ENCODE data around the gene OSM. TPM values are rescaled to one million over a fixed set of nuclear protein-coding genes. Genes with fewer than 3 reads are reported as not detected.

OSM gene
- total and polyA plus RNA-seq, 4 donors: 0.39 to 1.9 (median 0.65) TPM

DNA sequence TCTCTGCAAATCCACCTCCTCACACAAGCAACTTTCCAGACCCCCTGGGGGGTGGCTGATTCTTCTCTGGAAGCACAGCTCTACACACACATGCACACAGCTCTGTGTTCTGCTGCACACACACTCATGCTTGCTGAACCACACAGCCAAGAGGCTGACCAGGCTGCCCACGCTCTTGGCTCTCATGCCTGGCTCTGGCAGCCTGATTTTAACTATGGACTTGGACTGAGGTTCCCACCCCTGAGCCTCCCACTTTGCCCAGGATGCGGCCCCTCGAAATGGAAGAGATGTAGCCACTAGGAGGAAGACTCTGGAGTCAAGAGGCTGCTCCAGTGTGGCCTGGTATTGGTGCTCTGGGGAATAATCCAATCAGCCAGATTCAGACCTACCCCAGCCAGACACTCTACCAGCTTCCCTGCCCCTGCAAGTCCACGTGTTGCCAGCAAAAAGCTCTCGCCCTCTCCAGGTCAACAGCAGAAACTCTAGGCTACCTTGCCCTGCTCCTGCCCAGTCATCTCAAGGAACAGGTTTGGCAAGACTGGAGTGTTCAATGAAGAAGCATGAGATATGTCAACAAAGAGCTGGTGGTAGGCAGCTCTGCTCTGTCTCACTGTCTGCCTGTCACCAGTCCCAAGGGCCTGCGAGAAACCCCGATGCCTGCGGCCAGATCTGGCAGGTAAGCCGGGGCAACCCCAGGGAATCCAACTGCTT lies 31.5 kb upstream of the OSM start:
- no peak overlapping the region for H3K4me3 ChIP-seq (ENCODE audit: low read depth, low read length)
- no peak overlapping the region for H3K27ac ChIP-seq (ENCODE audit: low read depth, low read length)
- no peaks in the 10 kb centered on the region for H3K27me3 ChIP-seq (ENCODE audit: control insufficient read depth, insufficient read depth, low read length)
- DNase-seq (ENCODE audit: low read depth in 4 of 6, low spot score in 6 of 6): no peak
- H3K4me1 ChIP-seq (ENCODE audit: control insufficient read depth, insufficient read depth, low read length): peaks cover 20% of the 10 kb centered on the region
- H3K9me3 ChIP-seq (ENCODE audit: control insufficient read depth, insufficient read depth, low read length): no peaks in the 10 kb centered on the region
- 91% methylated on average over 5 of the region's 9 CpGs for WGBS (ENCODE audit: insufficient coverage)
- H3K36me3 ChIP-seq (ENCODE audit: control insufficient read depth, insufficient read depth, low read length): peaks cover 90% of the 10 kb centered on the region

DNA sequence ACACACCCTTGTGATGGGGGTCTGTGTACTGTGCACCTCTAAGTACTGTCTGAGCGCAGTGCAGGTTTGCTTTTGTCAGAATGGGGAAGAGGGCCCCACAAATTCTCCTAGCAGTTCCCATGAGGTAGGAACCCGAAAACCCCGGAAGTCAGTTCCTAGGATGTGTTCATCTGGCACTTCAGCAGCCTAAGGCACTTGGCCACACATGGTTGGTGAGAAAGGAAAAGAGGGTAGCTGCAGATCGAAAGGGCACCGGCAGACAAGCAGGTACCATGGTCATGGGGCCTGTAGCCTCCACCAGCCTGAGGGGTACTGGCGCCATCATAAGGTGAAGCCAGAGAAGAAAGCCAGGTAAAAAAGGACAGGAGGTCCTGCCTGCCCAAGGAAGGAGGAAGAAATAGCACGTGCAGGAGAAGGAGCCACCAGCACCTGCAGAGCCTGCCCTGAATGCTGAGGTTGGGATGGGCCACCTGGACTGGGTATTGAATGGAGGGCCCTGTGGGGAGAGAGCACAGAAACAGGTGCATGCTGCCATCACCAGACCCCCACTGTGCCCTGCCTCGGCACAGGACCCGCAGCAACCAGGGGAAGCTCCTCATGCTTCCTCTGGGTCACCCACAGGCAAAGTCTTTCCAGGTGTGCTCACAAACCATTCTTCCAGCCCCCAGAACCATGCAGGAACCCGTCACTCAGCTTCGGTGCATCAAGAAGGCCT lies 30.8 kb upstream of the OSM start:
- DNase-seq (ENCODE audit: low read depth in 4 of 6, low spot score in 6 of 6): no peak
- Histone ChIP-seq H3K27ac (ENCODE audit: low read depth, low read length) (no peak overlapping the region), H3K4me1 (ENCODE audit: control insufficient read depth, insufficient read depth, low read length) (peaks cover 18% of the 10 kb centered on the region), H3K27me3 (ENCODE audit: control insufficient read depth, insufficient read depth, low read length) (no peaks in the 10 kb centered on the region), H3K9me3 (ENCODE audit: control insufficient read depth, insufficient read depth, low read length) (no peaks in the 10 kb centered on the region), H3K36me3 (ENCODE audit: control insufficient read depth, insufficient read depth, low read length) (peaks cover 91% of the 10 kb centered on the region), H3K4me3 (ENCODE audit: low read depth, low read length) (no peak overlapping the region)
- WGBS (ENCODE audit: insufficient coverage): 92% methylated on average over 9 of the region's 11 CpGs

DNA sequence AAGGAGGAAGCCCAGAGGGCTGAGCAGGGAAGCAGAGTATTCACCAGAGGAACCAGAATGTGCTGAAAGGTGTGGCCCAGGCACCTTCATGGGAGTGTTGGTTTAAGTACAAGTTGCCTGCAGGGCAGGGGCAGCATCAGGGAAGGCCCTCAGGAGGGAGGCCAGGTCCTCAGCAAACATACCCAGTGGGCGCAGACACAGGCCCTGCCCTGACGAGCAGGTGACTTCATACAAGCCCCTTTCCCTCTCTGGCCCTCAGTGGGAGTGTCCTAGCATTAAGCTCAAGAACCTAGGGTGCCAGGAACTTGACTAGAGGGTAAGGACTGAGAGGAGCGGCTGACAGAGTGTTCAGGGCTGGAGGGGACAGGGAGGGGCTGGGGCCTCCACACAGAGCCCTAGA lies 30.2 kb upstream of the OSM start:
- 86% methylated on average over 1 of the region's 3 CpGs for WGBS (ENCODE audit: insufficient coverage)

DNA sequence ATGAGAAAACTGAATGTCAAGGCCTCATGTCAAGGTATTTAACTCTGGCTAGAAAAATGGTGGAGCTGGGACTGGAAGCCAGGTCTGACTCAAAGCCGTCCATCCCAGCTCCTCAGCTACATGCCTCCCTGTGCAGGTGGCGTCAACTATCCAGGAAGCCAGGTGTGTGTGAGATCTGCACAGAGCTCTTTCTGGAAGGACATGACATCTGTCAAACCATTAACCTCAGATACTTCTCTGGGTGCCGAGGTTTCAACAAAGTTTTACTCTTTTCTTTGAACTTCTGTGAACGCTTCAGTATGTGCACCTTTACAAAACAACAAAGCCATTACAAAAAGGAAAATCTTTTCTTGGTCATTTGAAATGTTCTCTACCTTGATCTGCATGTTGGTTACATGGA lies 29.7 kb upstream of the OSM start:
- no peak overlapping the region for H3K27ac ChIP-seq (ENCODE audit: low read depth, low read length)
- no peak for DNase-seq (ENCODE audit: low read depth in 4 of 6, low spot score in 6 of 6)
- peaks cover 93% of the 10 kb centered on the region for H3K36me3 ChIP-seq (ENCODE audit: control insufficient read depth, insufficient read depth, low read length)
- no peak overlapping the region for H3K4me3 ChIP-seq (ENCODE audit: low read depth, low read length)
- H3K4me1 ChIP-seq (ENCODE audit: control insufficient read depth, insufficient read depth, low read length): peaks cover 15% of the 10 kb centered on the region
- H3K9me3 ChIP-seq (ENCODE audit: control insufficient read depth, insufficient read depth, low read length): no peaks in the 10 kb centered on the region
- WGBS (ENCODE audit: insufficient coverage): 89% methylated on average over 3 of the region's 4 CpGs
- H3K27me3 ChIP-seq (ENCODE audit: control insufficient read depth, insufficient read depth, low read length): no peaks in the 10 kb centered on the region

More for the DNA sequence above, 30.2 kb upstream of the OSM start:
- peaks cover 91% of the 10 kb centered on the region for H3K36me3 ChIP-seq (ENCODE audit: control insufficient read depth, insufficient read depth, low read length)
- DNase-seq (ENCODE audit: low read depth in 4 of 6, low spot score in 6 of 6): no peak
- peaks cover 15% of the 10 kb centered on the region for H3K4me1 ChIP-seq (ENCODE audit: control insufficient read depth, insufficient read depth, low read length)
- H3K27ac ChIP-seq (ENCODE audit: low read depth, low read length): no peak overlapping the region
- no peaks in the 10 kb centered on the region for H3K9me3 ChIP-seq (ENCODE audit: control insufficient read depth, insufficient read depth, low read length)
- H3K27me3 ChIP-seq (ENCODE audit: control insufficient read depth, insufficient read depth, low read length): no peaks in the 10 kb centered on the region
- H3K4me3 ChIP-seq (ENCODE audit: low read depth, low read length): no peak overlapping the region

DNA sequence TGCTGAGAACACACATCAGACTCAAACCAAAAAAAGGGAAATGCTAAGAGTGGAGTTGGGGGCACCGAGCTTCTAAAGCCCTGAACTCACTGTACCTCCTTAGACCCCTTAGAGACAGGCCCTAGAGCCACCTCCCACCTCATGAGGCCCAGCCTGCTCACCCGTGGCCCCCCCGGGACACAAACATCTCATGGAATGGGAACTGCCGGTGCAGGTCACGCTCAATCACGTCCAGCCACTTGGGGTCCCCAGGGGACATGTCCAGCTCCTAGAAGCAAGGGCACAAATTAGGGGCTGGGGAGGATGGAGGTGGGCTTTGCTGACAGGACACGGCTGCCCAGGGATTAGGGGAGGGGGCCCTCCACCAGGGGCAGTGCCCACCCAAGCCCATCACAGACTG lies 28.9 kb upstream of the OSM start:
- DNase-seq (ENCODE audit: low read depth in 4 of 6, low spot score in 6 of 6): no peak
- Histone ChIP-seq H3K36me3 (ENCODE audit: control insufficient read depth, insufficient read depth, low read length) (peaks cover 93% of the 10 kb centered on the region), H3K9me3 (ENCODE audit: control insufficient read depth, insufficient read depth, low read length) (no peaks in the 10 kb centered on the region), H3K27ac (ENCODE audit: low read depth, low read length) (no peak overlapping the region), H3K4me3 (ENCODE audit: low read depth, low read length) (no peak overlapping the region), H3K27me3 (ENCODE audit: control insufficient read depth, insufficient read depth, low read length) (no peaks in the 10 kb centered on the region), H3K4me1 (ENCODE audit: control insufficient read depth, insufficient read depth, low read length) (peaks cover 19% of the 10 kb centered on the region)
- WGBS (ENCODE audit: insufficient coverage): 67% methylated on average over 7 of the region's 7 CpGs

DNA sequence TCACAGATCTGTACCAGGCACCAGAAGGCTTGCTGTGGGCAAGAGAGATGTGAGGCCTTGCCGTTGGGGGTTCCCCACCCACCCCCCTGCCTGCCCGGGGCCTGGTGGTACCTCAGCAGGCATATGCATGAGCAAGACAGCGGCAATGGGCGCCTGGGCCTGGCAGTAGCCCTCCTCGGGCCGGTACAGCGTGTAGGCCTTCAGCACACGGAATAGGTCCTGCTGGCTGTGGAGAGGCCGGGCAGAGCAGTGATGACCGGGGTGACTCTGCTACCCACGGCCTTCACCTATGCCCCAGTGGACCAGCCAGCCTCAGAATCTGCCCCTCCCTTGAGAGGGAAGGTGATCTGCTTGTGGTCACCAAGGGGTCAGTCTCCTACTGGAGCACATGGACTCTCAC lies 28.2 kb upstream of the OSM start:
- Histone ChIP-seq H3K4me3 (ENCODE audit: low read depth, low read length) (no peak overlapping the region), H3K36me3 (ENCODE audit: control insufficient read depth, insufficient read depth, low read length) (peaks cover 86% of the 10 kb centered on the region), H3K27ac (ENCODE audit: low read depth, low read length) (no peak overlapping the region), H3K9me3 (ENCODE audit: control insufficient read depth, insufficient read depth, low read length) (no peaks in the 10 kb centered on the region), H3K27me3 (ENCODE audit: control insufficient read depth, insufficient read depth, low read length) (no peaks in the 10 kb centered on the region), H3K4me1 (ENCODE audit: control insufficient read depth, insufficient read depth, low read length) (peaks cover 26% of the 10 kb centered on the region)
- WGBS (ENCODE audit: insufficient coverage): 94% methylated on average over 9 of the region's 11 CpGs
- DNase-seq (ENCODE audit: low read depth in 4 of 6, low spot score in 6 of 6): no peak

DNA sequence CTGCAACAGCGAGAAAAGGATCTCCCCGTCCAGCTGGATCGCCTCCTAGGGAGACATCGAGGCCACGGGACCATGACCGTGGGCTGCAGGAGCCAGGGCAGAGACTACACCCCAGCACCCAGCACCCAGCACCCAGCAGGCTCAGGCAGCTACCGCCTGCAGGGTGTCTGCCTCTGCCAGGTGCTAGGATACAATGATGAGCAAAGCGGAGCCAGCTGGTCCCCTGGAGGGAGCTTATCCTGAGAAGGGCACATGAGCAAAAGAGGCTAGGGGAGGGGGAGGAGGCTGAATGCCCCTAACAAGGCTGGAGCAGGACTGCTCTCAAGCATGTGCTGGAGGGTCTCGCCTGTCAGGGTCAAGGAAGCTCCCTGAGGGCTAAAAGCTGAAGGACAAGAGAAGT lies 27.4 kb upstream of the OSM start:
- Histone ChIP-seq H3K27me3 (ENCODE audit: control insufficient read depth, insufficient read depth, low read length) (no peaks in the 10 kb centered on the region), H3K36me3 (ENCODE audit: control insufficient read depth, insufficient read depth, low read length) (peaks cover 79% of the 10 kb centered on the region), H3K9me3 (ENCODE audit: control insufficient read depth, insufficient read depth, low read length) (no peaks in the 10 kb centered on the region), H3K27ac (ENCODE audit: low read depth, low read length) (no peak overlapping the region), H3K4me3 (ENCODE audit: low read depth, low read length) (no peak overlapping the region), H3K4me1 (ENCODE audit: control insufficient read depth, insufficient read depth, low read length) (peaks cover 30% of the 10 kb centered on the region)
- DNase-seq (ENCODE audit: low read depth in 4 of 6, low spot score in 6 of 6): no peak
- WGBS (ENCODE audit: insufficient coverage): 90% methylated on average over 8 of the region's 9 CpGs

DNA sequence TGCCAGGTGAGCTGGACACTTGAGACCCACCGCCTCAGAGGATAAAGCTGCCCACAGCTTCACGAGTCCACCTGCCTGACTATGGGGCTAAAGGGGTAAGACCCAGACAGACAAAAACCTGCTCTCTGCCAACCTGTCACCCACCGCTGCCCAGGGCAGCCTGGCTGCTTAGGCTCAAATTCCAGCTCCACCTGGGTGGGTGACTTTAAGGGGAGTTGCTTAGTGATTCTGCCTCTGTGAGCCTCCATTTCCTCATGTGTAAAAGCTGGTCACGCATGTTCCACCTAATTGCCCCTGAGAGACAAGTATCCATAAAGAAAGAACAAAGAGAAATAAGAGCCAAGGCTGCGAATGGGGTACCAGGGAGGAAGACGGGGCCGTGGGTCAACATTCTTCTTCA lies 26.4 kb upstream of the OSM start:
- DNase-seq (ENCODE audit: low read depth in 4 of 6, low spot score in 6 of 6): no peak
- Histone ChIP-seq H3K4me1 (ENCODE audit: control insufficient read depth, insufficient read depth, low read length) (peaks cover 41% of the 10 kb centered on the region), H3K27me3 (ENCODE audit: control insufficient read depth, insufficient read depth, low read length) (no peaks in the 10 kb centered on the region), H3K4me3 (ENCODE audit: low read depth, low read length) (no peak overlapping the region), H3K27ac (ENCODE audit: low read depth, low read length) (no peak overlapping the region), H3K36me3 (ENCODE audit: control insufficient read depth, insufficient read depth, low read length) (peaks cover 69% of the 10 kb centered on the region), H3K9me3 (ENCODE audit: control insufficient read depth, insufficient read depth, low read length) (no peaks in the 10 kb centered on the region)
- WGBS (ENCODE audit: insufficient coverage): 95% methylated on average over 7 of the region's 7 CpGs

DNA sequence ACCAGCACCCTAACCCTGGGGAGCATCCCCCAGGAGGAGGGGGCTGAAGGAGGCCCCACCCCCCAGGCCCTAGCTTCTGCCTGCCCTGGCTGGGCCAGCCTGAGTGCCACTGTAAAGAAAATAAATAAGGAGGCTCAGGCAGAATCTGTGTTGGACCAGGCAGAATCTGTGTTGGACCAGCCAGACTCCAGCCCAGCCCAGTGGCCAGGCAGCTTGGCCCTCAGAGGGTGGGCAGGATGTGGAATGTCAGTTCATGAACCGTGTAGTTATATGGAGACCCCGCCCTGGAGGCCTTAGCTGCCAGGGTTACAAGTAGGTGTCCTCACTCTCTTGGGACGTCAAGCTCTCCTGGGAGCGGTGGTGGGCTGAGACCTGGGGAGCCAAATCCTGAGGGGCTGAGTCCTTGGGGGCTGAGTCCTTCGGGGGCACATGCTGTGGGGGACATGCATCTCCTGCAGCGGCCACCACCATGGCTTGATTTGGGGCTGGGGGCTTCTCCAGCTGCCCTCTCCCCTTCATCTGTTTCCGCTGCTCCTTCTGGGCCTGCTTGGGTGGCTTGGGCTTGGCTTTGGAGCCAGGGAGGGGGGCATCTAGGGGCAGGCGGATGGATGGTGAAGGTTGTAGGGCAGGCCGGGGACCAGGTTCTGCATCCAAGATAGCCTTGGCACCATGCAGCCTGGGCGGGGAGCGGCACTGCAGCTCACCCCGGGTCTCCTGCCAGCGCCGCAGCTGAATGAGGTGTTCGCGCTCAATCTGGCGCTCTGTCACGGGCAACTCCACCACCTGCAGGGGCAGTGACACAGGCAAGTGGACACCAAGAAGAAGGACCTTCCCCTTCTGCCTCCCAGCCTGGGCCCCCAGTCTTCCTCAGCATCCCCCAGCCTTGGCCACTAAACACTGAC lies 25.7 kb upstream of the OSM start:
- no peaks in the 10 kb centered on the region for H3K9me3 ChIP-seq (ENCODE audit: control insufficient read depth, insufficient read depth, low read length)
- peaks cover 63% of the 10 kb centered on the region for H3K36me3 ChIP-seq (ENCODE audit: control insufficient read depth, insufficient read depth, low read length)
- H3K4me3 ChIP-seq (ENCODE audit: low read depth, low read length): no peak overlapping the region
- no peak overlapping the region for H3K27ac ChIP-seq (ENCODE audit: low read depth, low read length)
- H3K27me3 ChIP-seq (ENCODE audit: control insufficient read depth, insufficient read depth, low read length): no peaks in the 10 kb centered on the region
- peaks cover 44% of the 10 kb centered on the region for H3K4me1 ChIP-seq (ENCODE audit: control insufficient read depth, insufficient read depth, low read length)
- WGBS (ENCODE audit: insufficient coverage): 93% methylated on average over 17 of the region's 18 CpGs
- no peak for DNase-seq (ENCODE audit: low read depth in 4 of 6, low spot score in 6 of 6)

Measured in spinal cord (tissue), 10 donors.